Transverse colon (tissue), 4 donors: ENCODE data around the gene PPP2R2C. TPM values are rescaled to one million over a fixed set of nuclear protein-coding genes. Genes with fewer than 3 reads are reported as not detected.

Experiments used
- DNase-seq: peaks from one replicate; pipeline ENCODE4 v3.0.0-alpha.2; 2019
- H3K27ac ChIP-seq, 4 donors: fragments of 200-600 bp; sonication (generic); 2 replicates each; pipeline ENCODE4 v1.5.1; 2016 to 2018; ENCODE audit warnings: inconsistent platforms in 4 of 4
- H3K27me3 ChIP-seq: fragments of 200-600 bp; sonication (generic); 2 replicates; pipeline ENCODE4 v1.5.1; 2017; ENCODE audit warnings: inconsistent platforms
- H3K36me3 ChIP-seq, 4 donors: fragments of 200-600 bp; sonication (generic); 2 replicates each; pipeline ENCODE4 v1.5.1; 2017 to 2019; ENCODE audit warnings: inconsistent platforms in 4 of 4
- H3K4me1 ChIP-seq, 4 donors: fragments of 200-600 bp; sonication (generic); 2 replicates each; pipeline ENCODE4 v1.5.1; 2017 to 2020; ENCODE audit warnings: inconsistent platforms in 4 of 4
- H3K4me3 ChIP-seq, 4 donors: fragments of 200-600 bp; sonication (generic); 1 replicate in 1 of 4; 2 replicates in 3 of 4; pipeline versions ENCODE4 v1.5.1 to v1.6.1; 2017 to 2019; ENCODE audit warnings: inconsistent platforms in 4 of 4
- H3K9me3 ChIP-seq, 2 donors: fragments of 200-600 bp; sonication (generic); 2 replicates each; pipeline ENCODE4 v1.5.1; 2017 to 2019; ENCODE audit warnings: inconsistent platforms in 2 of 2
- EP300 ChIP-seq: sonication (generic); formaldehyde crosslinking; IDR thresholded peaks from one replicate; pipeline ENCODE4 v1.6.1; 2017; ENCODE audit warnings: antibody characterized with exemption, low read depth
- POLR2A ChIP-seq: fragments of 450-650 bp; IDR thresholded peaks from one replicate; pipeline ENCODE4 v1.6.1; 2016; ENCODE audit warnings: antibody characterized with exemption, mild to moderate bottlenecking, moderate library complexity
- POLR2AphosphoS5 ChIP-seq, 3 donors: sonication (generic); formaldehyde crosslinking; IDR thresholded peaks; one replicate each; pipeline ENCODE4 v1.6.1; 2016; ENCODE audit warnings: antibody characterized with exemption in 3 of 3
- WGBS, 2 donors: methylation state at CpG; one replicate each; pipeline ENCODE4 v1.1.5; 2018; ENCODE audit warnings: low coverage in 1 of 2; 5-methylcytosine and 5-hydroxymethylcytosine counted together
- in situ Hi-C, 4 donors: fragments of 200-750 bp; cut with MboI; loops; one replicate each; pipeline versions ENCODE4 v1.15.0 to v1.15.1; 2017; ENCODE audit warnings: low sequenced_read_pairs in 3 of 4, low pct_ligation_motif_present in 1 of 4, low pct_unique_long_range_greater_than_20kb in 1 of 4
- intact Hi-C: fragments of 100-400 bp; cut with DNase I; formaldehyde crosslinking; loops from one replicate; pipeline ENCODE4 v1.15.1; 2023; ENCODE audit warnings: low total_unique reads
- total RNA-seq, 4 donors: library from RNA; depleted of rRNA; stranded (reverse); fragments of >200 nt; gene quantifications; one replicate each; pipeline ENCODE4 v1.1.0, GENCODE V29; 2016
- TF ChIP-seq, protein P1 (sequence below), 5 experiments: fragments of 200-600 bp in 3 of 5; fragments of 450-650 bp in 2 of 5; sonication (generic) in 3 of 5; IDR thresholded peaks; 1 replicate in 2 of 5; 2 replicates in 3 of 5; pipeline ENCODE4 v1.5.1; 2016 to 2017; ENCODE audit warnings: antibody characterized with exemption in 5 of 5, inconsistent platforms in 3 of 5, mild to moderate bottlenecking in 2 of 5, moderate library complexity in 1 of 5

Gene PPP2R2C
- total RNA-seq, 4 donors from 2014 or later = 0.27 to 8.8 (median 1.7) TPM

DNA sequence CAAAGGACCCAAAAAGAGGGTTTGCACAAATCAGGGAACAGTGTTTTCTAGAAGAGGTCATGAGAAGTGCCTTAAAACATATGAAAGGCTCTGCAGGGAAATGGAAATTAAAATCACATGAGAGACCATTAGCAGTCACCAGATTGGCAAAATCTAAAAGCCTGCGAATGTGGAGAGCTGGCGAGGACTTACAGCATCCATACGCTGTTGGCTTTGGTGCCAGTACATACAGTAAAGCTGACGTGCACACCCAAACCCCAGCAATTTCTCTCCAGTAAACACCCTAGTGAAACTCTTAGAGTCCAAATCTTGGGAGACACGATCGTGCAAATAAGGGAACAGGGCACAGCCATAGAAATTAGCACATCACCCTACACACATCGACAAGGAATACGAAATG is 25.4 kb upstream of the PPP2R2C start:
- intact Hi-C loops = no loop called here
- DNase-seq = no peak
- H3K27me3 ChIP-seq = no peaks in the 10 kb centered on the region
- WGBS, 2 donors = 81 to 90% methylated on average over 7 to 8 of the region's 8 CpGs
- H3K27ac ChIP-seq = no peak overlapping the region
- no peaks in the 10 kb centered on the region for H3K36me3 ChIP-seq
- peaks cover 0 to 6% (median 0%) of the 10 kb centered on the region in 4 donors for H3K4me1 ChIP-seq
- no peak for TF ChIP-seq POLR2AphosphoS5 (IDR thresholded peaks at IDR 0.05)
- no peaks in the 10 kb centered on the region for H3K9me3 ChIP-seq
- no peak overlapping the region for H3K4me3 ChIP-seq
- in situ Hi-C loops = no loop called here

DNA sequence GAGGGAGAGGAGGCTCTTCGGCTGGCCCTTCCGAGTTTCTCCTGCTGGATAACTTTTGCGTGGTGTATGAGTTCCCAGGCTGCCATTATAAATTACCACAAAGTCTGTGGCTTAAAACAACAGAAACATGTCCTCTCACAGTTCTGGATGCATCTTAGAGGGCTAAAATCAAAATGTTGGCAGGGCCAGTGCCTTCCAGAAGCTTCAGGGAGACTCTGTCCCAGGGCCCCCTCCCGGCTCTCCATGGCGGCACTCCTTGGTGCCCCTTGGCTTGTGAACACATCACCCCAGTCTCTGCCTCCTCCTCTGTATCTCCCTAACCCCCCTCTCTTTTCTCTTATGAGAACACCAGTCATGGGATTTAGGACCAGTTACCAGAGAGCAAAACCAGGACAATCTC is 23.3 kb upstream of the PPP2R2C start:
- H3K4me3 ChIP-seq = no peak overlapping the region
- TF ChIP-seq POLR2A (no peak), POLR2AphosphoS5 (IDR thresholded peaks at IDR 0.05) (no peak)
- H3K27me3 ChIP-seq = no peaks in the 10 kb centered on the region
- in situ Hi-C loops (no loop called here), intact Hi-C loops (no loop called here)
- H3K27ac ChIP-seq = no peak overlapping the region
- 64 to 86% methylated on average over 2 to 5 of the region's 5 CpGs for WGBS, 2 donors
- H3K36me3 ChIP-seq = no peaks in the 10 kb centered on the region
- DNase-seq = no peak
- H3K4me1 ChIP-seq = peaks cover 0 to 6% (median 0%) of the 10 kb centered on the region in 4 donors
- H3K9me3 ChIP-seq = no peaks in the 10 kb centered on the region

DNA sequence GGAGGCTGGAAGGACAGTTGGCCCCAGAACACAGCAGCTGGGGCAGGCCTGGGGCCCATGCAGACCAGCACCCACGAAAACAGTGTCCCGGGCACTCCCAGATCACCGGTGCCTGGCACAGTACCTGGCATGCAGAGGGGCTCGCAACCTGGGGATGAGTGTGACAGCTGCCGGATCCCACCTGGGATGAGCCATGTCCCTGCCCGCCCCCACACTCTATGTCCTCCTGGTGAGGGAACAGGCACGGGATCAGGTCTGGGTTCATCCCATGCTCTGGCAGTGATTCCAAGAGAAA is 22.8 kb upstream of the PPP2R2C start:
- H3K27me3 ChIP-seq = no peaks in the 10 kb centered on the region
- no peak overlapping the region for H3K27ac ChIP-seq
- H3K4me1 ChIP-seq = peaks cover 0 to 6% (median 0%) of the 10 kb centered on the region in 4 donors
- no peaks in the 10 kb centered on the region for H3K9me3 ChIP-seq
- H3K4me3 ChIP-seq = no peak overlapping the region
- in situ Hi-C loops (no loop called here), intact Hi-C loops (no loop called here)
- H3K36me3 ChIP-seq = no peaks in the 10 kb centered on the region
- DNase-seq = no peak
- 90% methylated on average over 7 of the region's 7 CpGs; no CpG with 5 or more reads in 1 of the 2 donors for WGBS, 2 donors
- no peak for TF ChIP-seq POLR2A
- no peak for TF ChIP-seq POLR2AphosphoS5 (IDR thresholded peaks at IDR 0.05)
- TF ChIP-seq, protein P1, sequence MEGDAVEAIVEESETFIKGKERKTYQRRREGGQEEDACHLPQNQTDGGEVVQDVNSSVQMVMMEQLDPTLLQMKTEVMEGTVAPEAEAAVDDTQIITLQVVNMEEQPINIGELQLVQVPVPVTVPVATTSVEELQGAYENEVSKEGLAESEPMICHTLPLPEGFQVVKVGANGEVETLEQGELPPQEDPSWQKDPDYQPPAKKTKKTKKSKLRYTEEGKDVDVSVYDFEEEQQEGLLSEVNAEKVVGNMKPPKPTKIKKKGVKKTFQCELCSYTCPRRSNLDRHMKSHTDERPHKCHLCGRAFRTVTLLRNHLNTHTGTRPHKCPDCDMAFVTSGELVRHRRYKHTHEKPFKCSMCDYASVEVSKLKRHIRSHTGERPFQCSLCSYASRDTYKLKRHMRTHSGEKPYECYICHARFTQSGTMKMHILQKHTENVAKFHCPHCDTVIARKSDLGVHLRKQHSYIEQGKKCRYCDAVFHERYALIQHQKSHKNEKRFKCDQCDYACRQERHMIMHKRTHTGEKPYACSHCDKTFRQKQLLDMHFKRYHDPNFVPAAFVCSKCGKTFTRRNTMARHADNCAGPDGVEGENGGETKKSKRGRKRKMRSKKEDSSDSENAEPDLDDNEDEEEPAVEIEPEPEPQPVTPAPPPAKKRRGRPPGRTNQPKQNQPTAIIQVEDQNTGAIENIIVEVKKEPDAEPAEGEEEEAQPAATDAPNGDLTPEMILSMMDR (IDR thresholded peaks at IDR 0.05) = no peak
- TF ChIP-seq EP300 = no peak

DNA sequence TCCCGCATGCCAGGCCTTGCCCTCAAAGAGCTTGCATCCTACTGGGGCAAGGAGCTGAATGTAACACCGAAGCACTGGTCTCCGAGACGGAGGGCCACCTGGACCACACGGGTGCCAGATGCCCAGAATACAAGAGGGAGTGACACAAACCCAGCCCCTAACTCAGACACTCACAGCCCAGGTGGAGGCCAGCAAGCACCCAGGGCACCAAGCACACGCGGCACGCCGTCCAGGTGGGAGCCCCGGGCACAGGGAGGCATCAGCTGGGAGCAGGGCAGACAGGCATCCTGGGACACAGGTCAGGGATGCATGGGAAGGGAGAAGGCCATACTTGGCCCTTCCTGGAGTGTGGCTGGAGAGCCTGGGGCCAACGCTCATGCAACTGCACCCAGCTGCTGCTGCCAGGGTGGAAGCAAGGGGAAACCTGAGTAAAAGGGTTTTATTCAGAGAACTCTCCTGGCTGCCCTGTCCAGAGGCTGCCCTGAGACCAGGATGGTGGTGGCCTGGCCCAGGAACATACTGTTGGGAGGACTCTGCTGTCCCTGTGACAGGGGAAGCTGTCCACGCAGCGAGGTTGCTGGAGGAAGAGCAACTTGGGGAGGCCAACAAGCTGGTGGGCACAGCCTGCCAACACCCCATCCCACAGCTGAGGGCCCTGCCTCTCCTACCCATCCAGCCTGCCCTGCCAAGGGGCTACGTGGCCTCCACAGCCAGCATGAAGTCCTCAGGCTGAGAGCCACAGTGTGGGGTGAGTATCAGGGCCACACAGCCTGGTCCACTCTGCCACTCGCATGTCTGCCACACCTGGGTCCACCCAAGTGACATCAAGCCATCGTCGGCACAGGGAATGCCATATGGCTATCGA is 22.2 kb upstream of the PPP2R2C start:
- WGBS, 2 donors = 89 to 100% methylated on average over 1 to 18 of the region's 18 CpGs
- Histone ChIP-seq H3K4me3 (no peak overlapping the region), H3K9me3 (no peaks in the 10 kb centered on the region), H3K27me3 (no peaks in the 10 kb centered on the region), H3K36me3 (no peaks in the 10 kb centered on the region), H3K4me1 (peaks cover 0 to 6% (median 0%) of the 10 kb centered on the region in 4 donors), H3K27ac (no peak overlapping the region)
- in situ Hi-C loops = no loop called here
- TF ChIP-seq, protein P1 (IDR thresholded peaks at IDR 0.05) = no peak
- no peak for TF ChIP-seq POLR2AphosphoS5 (IDR thresholded peaks at IDR 0.05)
- no peak for TF ChIP-seq EP300
- no peak for TF ChIP-seq POLR2A
- no peak for DNase-seq
- intact Hi-C loops = no loop called here

DNA sequence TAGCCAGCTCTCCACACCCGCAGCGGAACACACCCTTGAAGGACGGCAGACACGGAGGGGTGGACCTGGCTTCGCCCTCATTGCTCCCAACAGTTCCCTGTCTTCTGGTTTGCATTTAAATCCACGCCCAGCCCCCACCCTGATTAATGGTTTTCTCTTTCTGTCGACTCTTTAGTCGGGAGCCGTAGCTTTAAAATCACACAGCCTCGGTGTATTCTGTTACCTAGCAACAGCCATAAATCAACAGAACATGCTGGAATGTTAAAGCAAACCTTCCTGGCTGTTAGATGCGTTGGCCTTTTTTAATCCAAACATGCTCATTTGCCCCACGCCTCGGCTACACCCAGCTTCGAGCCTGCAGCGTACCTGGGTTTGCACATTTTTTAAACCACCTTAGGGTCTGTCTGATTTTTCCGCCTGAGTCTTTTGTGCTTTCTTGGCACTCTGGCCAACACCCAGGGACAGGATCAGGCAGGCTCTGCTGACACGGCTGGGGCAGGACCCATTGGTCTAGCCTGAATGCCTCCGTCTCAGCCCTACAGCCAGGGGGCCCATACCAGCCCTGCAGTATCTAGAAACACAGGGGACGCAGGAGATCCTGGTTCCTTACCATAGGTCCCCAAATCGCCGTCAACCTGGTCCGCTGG is 21.4 kb upstream of the PPP2R2C start:
- intact Hi-C loops (no loop called here), in situ Hi-C loops (no loop called here)
- no peak for DNase-seq
- Histone ChIP-seq H3K9me3 (no peaks in the 10 kb centered on the region), H3K4me3 (no peak overlapping the region), H3K27ac (no peak overlapping the region), H3K27me3 (no peaks in the 10 kb centered on the region), H3K36me3 (no peaks in the 10 kb centered on the region), H3K4me1 (peaks cover 0 to 6% (median 0%) of the 10 kb centered on the region in 4 donors)
- TF ChIP-seq POLR2A (no peak), EP300 (no peak)
- 4 to 32% methylated on average over 5 to 22 of the region's 22 CpGs for WGBS, 2 donors
